Ishikawa (cell line): Measurements from ENCODE around the gene DHRS7.

ENCODE experiments used
- CEBPB ChIP-seq: IDR thresholded peaks from 2 replicates; pipeline ENCODE4 v1.6.1; 2012
- CREB1 ChIP-seq: IDR thresholded peaks from 2 replicates; pipeline ENCODE4 v1.6.1; 2012; ENCODE audit warnings: low read depth
- EGR1 ChIP-seq: IDR thresholded peaks from 2 replicates; pipeline ENCODE4 v1.6.1; 2012
- EP300 ChIP-seq: IDR thresholded peaks from 2 replicates; pipeline ENCODE4 v1.6.1; 2012; ENCODE audit warnings: borderline replicate concordance
- FOXM1 ChIP-seq: IDR thresholded peaks from 2 replicates; pipeline ENCODE4 v1.6.1; 2012; ENCODE audit warnings: low read depth, borderline replicate concordance
- RAD21 ChIP-seq: IDR thresholded peaks from 2 replicates; pipeline ENCODE4 v1.6.1; 2012; ENCODE audit warnings: low read depth
- TAF1 ChIP-seq: IDR thresholded peaks from 2 replicates; pipeline ENCODE4 v1.6.1; 2012; ENCODE audit warnings: low read depth, mild to moderate bottlenecking
- TCF12 ChIP-seq: IDR thresholded peaks from 2 replicates; pipeline ENCODE4 v1.6.1; 2012; ENCODE audit warnings: low read depth
- YY1 ChIP-seq: IDR thresholded peaks from 2 replicates; pipeline ENCODE4 v1.6.1; 2012; ENCODE audit warnings: low read depth
- ZBTB7A ChIP-seq: IDR thresholded peaks from 2 replicates; pipeline ENCODE4 v1.6.1; 2012; ENCODE audit warnings: low read depth
- TF ChIP-seq, protein P1 (sequence below): IDR thresholded peaks from 2 replicates; pipeline ENCODE4 v1.6.1; 2012
- TF ChIP-seq, protein P2 (sequence below): IDR thresholded peaks from 2 replicates; pipeline ENCODE4 v1.6.1; 2012
- TF ChIP-seq, protein P3 (sequence below): IDR thresholded peaks from 2 replicates; pipeline ENCODE4 v1.6.1; 2012; ENCODE audit warnings: low read depth, mild to moderate bottlenecking

DHRS7 gene

DNA sequence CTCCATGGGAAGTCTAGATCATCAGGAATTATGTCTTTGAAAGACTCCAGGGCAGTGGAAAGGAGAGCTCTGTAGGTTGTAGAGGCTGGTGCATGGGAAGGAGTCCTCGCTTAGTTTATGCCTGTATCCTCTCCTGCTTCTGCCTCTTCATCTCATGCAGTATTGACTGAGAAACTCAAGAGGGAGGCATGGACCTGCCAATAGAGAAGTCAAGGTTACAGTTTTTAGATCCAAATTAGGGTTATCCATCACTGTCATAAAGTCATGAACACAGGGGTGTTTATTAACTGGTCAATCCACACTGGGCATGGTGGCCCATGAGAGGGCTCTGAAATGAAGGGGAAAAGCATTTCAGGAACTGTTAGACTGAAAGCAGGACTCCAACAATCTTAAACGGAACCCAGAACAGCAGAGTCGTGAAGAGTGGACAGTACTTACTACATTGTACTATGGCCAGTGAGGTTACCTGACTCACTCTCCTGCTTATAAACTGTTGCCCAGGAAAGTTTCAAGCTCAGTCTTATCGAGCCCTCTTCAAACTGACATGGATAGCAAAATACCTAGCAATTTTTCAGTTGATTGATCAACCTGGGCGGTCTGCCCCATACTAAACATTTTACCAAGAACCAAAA is 30.1 kb upstream of the DHRS7 start:
- TF ChIP-seq FOXM1 (no peak), RAD21 (peak; percentile 41), ZBTB7A (no peak)
- TF ChIP-seq, protein P1, sequence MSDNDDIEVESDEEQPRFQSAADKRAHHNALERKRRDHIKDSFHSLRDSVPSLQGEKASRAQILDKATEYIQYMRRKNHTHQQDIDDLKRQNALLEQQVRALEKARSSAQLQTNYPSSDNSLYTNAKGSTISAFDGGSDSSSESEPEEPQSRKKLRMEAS, result no peak

DNA sequence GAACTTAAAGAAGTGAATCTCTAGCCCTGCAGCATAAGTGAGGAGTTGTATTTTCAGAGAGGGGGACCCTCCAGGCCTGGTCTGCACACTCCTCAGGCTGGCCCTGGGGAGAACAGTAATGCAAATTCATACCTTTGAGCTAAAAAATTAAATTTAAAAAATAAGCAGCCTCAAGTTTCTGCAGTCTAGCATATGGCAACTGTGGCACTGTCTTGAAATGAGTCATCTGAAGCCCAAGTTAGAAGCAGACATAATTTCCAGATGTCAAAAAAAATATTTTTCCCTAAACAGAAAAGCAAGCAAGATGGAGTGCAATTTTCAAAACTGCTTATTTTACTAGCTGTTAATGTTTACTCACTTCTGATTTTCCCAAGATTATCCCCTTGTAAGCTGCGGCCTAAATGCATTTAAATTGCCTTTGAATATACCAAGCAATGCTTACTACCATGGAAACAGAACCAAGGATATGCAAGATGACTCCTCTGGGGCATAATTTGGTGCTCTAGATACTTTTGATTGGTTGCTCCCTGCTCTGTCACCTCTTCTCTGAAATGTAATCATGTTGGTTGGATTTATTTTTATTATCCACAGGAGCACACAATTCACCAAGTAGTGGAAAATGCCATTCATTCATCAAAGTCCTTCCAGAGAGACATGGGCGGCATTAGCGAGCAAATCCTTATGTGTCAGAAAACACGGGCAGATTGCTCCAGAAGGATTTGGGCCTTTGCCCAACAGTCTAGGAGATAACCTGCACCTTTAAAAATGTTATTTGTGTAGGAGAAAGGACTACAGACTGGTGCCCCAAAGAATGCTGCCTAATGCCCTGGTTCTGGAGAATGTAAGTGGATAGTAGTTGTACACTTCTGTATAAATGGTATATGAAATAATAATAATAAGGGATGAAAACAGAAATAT is 25.0 kb upstream of the DHRS7 start:
- TF ChIP-seq, protein P2, sequence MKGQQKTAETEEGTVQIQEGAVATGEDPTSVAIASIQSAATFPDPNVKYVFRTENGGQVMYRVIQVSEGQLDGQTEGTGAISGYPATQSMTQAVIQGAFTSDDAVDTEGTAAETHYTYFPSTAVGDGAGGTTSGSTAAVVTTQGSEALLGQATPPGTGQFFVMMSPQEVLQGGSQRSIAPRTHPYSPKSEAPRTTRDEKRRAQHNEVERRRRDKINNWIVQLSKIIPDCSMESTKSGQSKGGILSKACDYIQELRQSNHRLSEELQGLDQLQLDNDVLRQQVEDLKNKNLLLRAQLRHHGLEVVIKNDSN, result no peak
- no peak for TF ChIP-seq ZBTB7A
- TF ChIP-seq TAF1, result no peak
- TF ChIP-seq RAD21, result no peak

DNA sequence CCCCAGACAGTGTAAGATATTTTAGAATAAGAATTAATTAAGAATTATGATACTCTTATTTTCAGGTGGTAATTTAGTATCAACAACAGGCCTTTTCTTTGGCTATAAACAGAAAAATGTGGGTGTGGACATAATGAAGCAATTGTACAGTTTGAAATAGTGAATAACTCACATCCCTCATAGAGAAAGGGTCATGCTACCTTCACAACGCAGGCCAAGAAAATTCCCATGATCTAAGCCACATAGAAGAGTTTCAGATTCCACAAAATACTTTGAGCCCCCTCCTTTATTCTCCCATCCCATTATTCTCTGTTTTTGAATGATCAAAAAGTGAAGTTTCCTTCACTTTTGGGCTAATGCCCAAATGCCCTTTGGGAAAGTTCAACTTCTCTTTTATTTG is 23.5 kb upstream of the DHRS7 start:
- TF ChIP-seq TCF12, result no peak
- TF ChIP-seq TAF1, result no peak
- no peak for TF ChIP-seq CEBPB
- TF ChIP-seq EP300, result no peak
- TF ChIP-seq, protein P1, result no peak
- TF ChIP-seq RAD21, result no peak
- TF ChIP-seq, protein P2, result no peak
- no peak for TF ChIP-seq YY1
- TF ChIP-seq EGR1, result no peak
- no peak for TF ChIP-seq FOXM1
- TF ChIP-seq CREB1, result no peak
- TF ChIP-seq, protein P3, sequence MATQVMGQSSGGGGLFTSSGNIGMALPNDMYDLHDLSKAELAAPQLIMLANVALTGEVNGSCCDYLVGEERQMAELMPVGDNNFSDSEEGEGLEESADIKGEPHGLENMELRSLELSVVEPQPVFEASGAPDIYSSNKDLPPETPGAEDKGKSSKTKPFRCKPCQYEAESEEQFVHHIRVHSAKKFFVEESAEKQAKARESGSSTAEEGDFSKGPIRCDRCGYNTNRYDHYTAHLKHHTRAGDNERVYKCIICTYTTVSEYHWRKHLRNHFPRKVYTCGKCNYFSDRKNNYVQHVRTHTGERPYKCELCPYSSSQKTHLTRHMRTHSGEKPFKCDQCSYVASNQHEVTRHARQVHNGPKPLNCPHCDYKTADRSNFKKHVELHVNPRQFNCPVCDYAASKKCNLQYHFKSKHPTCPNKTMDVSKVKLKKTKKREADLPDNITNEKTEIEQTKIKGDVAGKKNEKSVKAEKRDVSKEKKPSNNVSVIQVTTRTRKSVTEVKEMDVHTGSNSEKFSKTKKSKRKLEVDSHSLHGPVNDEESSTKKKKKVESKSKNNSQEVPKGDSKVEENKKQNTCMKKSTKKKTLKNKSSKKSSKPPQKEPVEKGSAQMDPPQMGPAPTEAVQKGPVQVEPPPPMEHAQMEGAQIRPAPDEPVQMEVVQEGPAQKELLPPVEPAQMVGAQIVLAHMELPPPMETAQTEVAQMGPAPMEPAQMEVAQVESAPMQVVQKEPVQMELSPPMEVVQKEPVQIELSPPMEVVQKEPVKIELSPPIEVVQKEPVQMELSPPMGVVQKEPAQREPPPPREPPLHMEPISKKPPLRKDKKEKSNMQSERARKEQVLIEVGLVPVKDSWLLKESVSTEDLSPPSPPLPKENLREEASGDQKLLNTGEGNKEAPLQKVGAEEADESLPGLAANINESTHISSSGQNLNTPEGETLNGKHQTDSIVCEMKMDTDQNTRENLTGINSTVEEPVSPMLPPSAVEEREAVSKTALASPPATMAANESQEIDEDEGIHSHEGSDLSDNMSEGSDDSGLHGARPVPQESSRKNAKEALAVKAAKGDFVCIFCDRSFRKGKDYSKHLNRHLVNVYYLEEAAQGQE, result no peak

DNA sequence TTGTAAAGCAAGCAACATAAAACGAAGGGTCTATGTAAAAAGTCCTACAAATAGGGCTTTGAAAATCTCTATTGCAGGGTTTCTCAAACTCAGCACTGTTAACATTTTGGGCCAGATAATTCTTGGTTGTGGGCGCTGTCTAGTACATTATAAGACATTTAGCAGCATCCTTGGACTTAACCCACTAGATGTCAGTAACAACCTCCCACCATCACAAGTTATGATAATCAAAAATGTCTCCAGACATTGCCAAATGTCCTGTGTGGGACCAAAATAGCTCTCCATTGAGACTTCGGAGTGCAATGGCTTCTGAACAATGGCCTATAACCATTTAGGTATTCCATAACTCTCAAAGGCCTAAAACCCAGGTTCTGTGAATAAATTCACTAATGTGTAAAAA is 22.9 kb upstream of the DHRS7 start:
- TF ChIP-seq, protein P2, result no peak
- TF ChIP-seq RAD21, result peak; percentile 22; the same call in 1 of the 2 replicates

DNA sequence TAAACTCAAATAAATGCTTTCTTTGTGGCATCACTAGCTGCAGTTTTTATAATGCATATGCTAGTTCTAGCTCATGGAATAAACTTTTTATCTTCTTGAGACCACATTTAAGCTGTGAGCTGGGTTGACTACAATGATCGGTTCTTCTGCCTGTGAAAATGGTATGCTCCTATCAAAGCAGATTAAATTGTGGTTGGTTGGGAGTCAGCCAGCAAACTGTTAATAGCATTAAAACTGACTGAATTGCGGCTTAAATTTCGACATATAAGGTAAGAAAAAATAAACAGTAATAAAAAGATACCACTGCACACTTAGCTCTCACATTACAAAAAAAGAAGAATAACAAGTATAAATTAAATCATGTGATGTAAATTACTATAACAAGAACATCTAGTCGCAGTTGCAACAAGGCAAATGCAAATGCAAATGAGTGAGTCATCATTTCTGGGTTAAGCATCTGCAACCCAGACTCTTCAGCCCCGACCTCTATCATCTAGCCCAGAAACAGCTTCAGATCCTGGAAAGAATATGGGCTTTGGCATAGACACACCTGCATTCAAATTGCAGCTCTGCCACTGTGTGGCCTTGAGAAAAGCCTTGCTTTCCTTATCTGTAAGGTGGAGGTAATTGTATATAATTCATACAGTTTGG is 19.8 kb upstream of the DHRS7 start:
- no peak for TF ChIP-seq FOXM1
- TF ChIP-seq, protein P3, result no peak
